GM23338 (cell line): ENCODE measurements around the gene CIDEB.

Experiments
- CREB1 ChIP-seq: fragments of 250-450 bp; sonication (Bioruptor Pico); IDR thresholded peaks from 2 replicates; pipeline ENCODE4 v1.5.0; 2020; ENCODE audit warnings: low read depth, mild to moderate bottlenecking, moderate library complexity
- EZH2 ChIP-seq: fragments of 200-600 bp; sonication (generic); IDR thresholded peaks from one replicate; pipeline ENCODE4 v1.8.0; 2017; ENCODE audit warnings: antibody characterized with exemption, mild to moderate bottlenecking, low read depth; ENCODE audit not compliant: unreplicated experiment
- EZH2phosphoT487 ChIP-seq: fragments of 200-600 bp; sonication (generic); IDR thresholded peaks from one replicate; pipeline ENCODE4 v1.8.1; 2018; ENCODE audit warnings: antibody characterized with exemption; ENCODE audit not compliant: unreplicated experiment
- JUNB ChIP-seq: IDR thresholded peaks from one replicate; pipeline ENCODE4 v1.6.1; 2016; ENCODE audit warnings: antibody characterized with exemption; ENCODE audit not compliant: unreplicated experiment
- NANOG ChIP-seq: IDR thresholded peaks from 2 replicates; pipeline ENCODE4 v1.6.1; 2016; ENCODE audit warnings: antibody characterized with exemption, borderline replicate concordance
- POLR2AphosphoS5 ChIP-seq: IDR thresholded peaks from 2 replicates; pipeline ENCODE4 v1.6.1; 2016; ENCODE audit warnings: antibody characterized with exemption, low read depth
- REST ChIP-seq: IDR thresholded peaks from one replicate; pipeline ENCODE4 v1.6.1; 2018; ENCODE audit warnings: antibody characterized with exemption; ENCODE audit not compliant: unreplicated experiment
- STAT1 ChIP-seq: IDR thresholded peaks from one replicate; pipeline ENCODE4 v1.6.1; 2016; ENCODE audit warnings: antibody characterized with exemption; ENCODE audit not compliant: unreplicated experiment
- ZNF114 ChIP-seq: fragments of 250-450 bp; sonication (Bioruptor Pico); IDR thresholded peaks from 2 replicates; pipeline ENCODE4 v1.5.0; 2020; ENCODE audit warnings: mild to moderate bottlenecking, moderate library complexity
- ZNF331 ChIP-seq: fragments of 250-450 bp; sonication (Bioruptor Pico); IDR thresholded peaks from 2 replicates; pipeline ENCODE4 v1.5.0; 2020; ENCODE audit warnings: low read depth, mild to moderate bottlenecking, moderate library complexity
- TF ChIP-seq, protein P1 (sequence below), 2 experiments: fragments of 200-600 bp in 1 of 2; sonication (generic) in 1 of 2; conservative IDR thresholded peaks; 2 replicates each; pipeline versions ENCODE4 v1.5.1 to v1.6.1; 2016 to 2017; ENCODE audit warnings: antibody characterized with exemption in 2 of 2, low read depth in 2 of 2, mild to moderate bottlenecking in 2 of 2, moderate library complexity in 1 of 2
- TF ChIP-seq, protein P2 (sequence below): fragments of 250-450 bp; sonication (Bioruptor Pico); IDR thresholded peaks from 2 replicates; pipeline ENCODE4 v1.5.0; 2020; ENCODE audit warnings: mild to moderate bottlenecking, moderate library complexity
- TF ChIP-seq, protein P3 (sequence below): IDR thresholded peaks from 2 replicates; pipeline ENCODE4 v1.6.1; 2016; ENCODE audit warnings: antibody characterized with exemption

DNA sequence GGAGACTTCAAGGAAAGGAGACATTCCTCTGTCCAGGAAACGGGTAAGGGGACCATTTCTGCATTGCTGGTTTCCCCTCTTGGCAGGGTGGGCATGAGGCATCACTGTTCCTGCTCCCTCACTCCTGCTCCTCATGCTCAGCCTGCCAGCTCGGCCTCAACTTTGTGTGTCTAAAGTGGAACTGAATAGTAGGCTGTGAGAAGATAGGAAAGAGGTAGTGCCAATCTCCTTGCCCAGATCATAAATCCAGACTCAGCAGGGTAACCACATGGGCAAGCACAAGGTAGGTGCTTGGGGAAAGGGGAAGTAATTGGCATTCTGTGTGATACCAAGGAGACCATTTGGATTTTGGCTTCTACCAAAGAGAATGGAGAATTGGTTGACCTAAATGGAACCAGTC lies 6.1 kb upstream of the CIDEB start:
- TF ChIP-seq, protein P1, sequence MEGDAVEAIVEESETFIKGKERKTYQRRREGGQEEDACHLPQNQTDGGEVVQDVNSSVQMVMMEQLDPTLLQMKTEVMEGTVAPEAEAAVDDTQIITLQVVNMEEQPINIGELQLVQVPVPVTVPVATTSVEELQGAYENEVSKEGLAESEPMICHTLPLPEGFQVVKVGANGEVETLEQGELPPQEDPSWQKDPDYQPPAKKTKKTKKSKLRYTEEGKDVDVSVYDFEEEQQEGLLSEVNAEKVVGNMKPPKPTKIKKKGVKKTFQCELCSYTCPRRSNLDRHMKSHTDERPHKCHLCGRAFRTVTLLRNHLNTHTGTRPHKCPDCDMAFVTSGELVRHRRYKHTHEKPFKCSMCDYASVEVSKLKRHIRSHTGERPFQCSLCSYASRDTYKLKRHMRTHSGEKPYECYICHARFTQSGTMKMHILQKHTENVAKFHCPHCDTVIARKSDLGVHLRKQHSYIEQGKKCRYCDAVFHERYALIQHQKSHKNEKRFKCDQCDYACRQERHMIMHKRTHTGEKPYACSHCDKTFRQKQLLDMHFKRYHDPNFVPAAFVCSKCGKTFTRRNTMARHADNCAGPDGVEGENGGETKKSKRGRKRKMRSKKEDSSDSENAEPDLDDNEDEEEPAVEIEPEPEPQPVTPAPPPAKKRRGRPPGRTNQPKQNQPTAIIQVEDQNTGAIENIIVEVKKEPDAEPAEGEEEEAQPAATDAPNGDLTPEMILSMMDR (conservative IDR thresholded peaks at IDR 0.05; ENCODE audit: low read depth in 2 of 2): no peak
- TF ChIP-seq EZH2: no peak
- TF ChIP-seq POLR2AphosphoS5: no peak
- TF ChIP-seq REST: no peak
- TF ChIP-seq ZNF114 (CRISPR knock-in tag): no peak
- no peak for TF ChIP-seq EZH2phosphoT487
- TF ChIP-seq JUNB: no peak
- TF ChIP-seq ZNF331 (CRISPR knock-in tag): no peak
- TF ChIP-seq, protein P2, sequence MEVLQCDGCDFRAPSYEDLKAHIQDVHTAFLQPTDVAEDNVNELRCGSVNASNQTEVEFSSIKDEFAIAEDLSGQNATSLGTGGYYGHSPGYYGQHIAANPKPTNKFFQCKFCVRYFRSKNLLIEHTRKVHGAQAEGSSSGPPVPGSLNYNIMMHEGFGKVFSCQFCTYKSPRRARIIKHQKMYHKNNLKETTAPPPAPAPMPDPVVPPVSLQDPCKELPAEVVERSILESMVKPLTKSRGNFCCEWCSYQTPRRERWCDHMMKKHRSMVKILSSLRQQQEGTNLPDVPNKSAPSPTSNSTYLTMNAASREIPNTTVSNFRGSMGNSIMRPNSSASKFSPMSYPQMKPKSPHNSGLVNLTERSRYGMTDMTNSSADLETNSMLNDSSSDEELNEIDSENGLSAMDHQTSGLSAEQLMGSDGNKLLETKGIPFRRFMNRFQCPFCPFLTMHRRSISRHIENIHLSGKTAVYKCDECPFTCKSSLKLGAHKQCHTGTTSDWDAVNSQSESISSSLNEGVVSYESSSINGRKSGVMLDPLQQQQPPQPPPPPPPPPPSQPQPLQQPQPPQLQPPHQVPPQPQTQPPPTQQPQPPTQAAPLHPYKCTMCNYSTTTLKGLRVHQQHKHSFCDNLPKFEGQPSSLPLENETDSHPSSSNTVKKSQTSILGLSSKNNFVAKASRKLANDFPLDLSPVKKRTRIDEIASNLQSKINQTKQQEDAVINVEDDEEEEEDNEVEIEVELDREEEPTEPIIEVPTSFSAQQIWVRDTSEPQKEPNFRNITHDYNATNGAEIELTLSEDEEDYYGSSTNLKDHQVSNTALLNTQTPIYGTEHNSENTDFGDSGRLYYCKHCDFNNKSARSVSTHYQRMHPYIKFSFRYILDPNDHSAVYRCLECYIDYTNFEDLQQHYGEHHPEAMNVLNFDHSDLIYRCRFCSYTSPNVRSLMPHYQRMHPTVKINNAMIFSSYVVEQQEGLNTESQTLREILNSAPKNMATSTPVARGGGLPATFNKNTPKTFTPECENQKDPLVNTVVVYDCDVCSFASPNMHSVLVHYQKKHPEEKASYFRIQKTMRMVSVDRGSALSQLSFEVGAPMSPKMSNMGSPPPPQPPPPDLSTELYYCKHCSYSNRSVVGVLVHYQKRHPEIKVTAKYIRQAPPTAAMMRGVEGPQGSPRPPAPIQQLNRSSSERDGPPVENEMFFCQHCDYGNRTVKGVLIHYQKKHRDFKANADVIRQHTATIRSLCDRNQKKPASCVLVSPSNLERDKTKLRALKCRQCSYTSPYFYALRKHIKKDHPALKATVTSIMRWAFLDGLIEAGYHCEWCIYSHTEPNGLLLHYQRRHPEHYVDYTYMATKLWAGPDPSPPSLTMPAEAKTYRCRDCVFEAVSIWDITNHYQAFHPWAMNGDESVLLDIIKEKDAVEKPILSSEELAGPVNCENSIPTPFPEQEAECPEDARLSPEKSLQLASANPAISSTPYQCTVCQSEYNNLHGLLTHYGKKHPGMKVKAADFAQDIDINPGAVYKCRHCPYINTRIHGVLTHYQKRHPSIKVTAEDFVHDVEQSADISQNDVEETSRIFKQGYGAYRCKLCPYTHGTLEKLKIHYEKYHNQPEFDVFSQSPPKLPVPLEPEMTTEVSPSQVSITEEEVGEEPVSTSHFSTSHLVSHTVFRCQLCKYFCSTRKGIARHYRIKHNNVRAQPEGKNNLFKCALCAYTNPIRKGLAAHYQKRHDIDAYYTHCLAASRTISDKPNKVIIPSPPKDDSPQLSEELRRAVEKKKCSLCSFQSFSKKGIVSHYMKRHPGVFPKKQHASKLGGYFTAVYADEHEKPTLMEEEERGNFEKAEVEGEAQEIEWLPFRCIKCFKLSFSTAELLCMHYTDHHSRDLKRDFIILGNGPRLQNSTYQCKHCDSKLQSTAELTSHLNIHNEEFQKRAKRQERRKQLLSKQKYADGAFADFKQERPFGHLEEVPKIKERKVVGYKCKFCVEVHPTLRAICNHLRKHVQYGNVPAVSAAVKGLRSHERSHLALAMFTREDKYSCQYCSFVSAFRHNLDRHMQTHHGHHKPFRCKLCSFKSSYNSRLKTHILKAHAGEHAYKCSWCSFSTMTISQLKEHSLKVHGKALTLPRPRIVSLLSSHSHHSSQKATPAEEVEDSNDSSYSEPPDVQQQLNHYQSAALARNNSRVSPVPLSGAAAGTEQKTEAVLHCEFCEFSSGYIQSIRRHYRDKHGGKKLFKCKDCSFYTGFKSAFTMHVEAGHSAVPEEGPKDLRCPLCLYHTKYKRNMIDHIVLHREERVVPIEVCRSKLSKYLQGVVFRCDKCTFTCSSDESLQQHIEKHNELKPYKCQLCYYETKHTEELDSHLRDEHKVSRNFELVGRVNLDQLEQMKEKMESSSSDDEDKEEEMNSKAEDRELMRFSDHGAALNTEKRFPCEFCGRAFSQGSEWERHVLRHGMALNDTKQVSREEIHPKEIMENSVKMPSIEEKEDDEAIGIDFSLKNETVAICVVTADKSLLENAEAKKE (CRISPR knock-in tag): no peak
- no peak for TF ChIP-seq STAT1
- TF ChIP-seq CREB1 (CRISPR knock-in tag): no peak
- TF ChIP-seq, protein P3, sequence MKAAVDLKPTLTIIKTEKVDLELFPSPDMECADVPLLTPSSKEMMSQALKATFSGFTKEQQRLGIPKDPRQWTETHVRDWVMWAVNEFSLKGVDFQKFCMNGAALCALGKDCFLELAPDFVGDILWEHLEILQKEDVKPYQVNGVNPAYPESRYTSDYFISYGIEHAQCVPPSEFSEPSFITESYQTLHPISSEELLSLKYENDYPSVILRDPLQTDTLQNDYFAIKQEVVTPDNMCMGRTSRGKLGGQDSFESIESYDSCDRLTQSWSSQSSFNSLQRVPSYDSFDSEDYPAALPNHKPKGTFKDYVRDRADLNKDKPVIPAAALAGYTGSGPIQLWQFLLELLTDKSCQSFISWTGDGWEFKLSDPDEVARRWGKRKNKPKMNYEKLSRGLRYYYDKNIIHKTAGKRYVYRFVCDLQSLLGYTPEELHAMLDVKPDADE: no peak
- TF ChIP-seq NANOG: no peak
